Nephron progenitor cell (in vitro differentiated cells): ENCODE data around the gene NAALADL1.

Source experiments
- DNase-seq: peaks from one replicate; pipeline ENCODE4 v3.0.0; 2021
- H3K27ac Mint-ChIP-seq: 2 replicates; pipeline ENCODE4 v1.8.0; 2021; ENCODE audit warnings: mild to moderate bottlenecking, moderate library complexity, mixed read lengths
- H3K27me3 Mint-ChIP-seq: 2 replicates; pipeline ENCODE4 v1.8.0; 2021; ENCODE audit warnings: mild to moderate bottlenecking, low read depth, mixed read lengths; ENCODE audit not compliant: poor library complexity
- H3K36me3 Mint-ChIP-seq: 2 replicates; pipeline ENCODE4 v1.8.0; 2021; ENCODE audit warnings: low read depth, mixed read lengths
- H3K4me1 Mint-ChIP-seq: 2 replicates; pipeline ENCODE4 v1.8.0; 2021; ENCODE audit warnings: mixed read lengths
- H3K4me3 Mint-ChIP-seq: 2 replicates; pipeline ENCODE4 v1.8.0; 2021; ENCODE audit warnings: mild to moderate bottlenecking, moderate library complexity, mixed read lengths
- H3K9me3 Mint-ChIP-seq: 2 replicates; pipeline ENCODE4 v1.8.0; 2021; ENCODE audit warnings: mild to moderate bottlenecking, moderate library complexity, mixed read lengths
- TF ChIP-seq, protein P1 (sequence below): fragments of 200-600 bp; sonication (generic); IDR thresholded peaks from 2 replicates; pipeline ENCODE4 v1.5.0; 2021; ENCODE audit warnings: antibody characterized with exemption

The NAALADL1 gene

DNA sequence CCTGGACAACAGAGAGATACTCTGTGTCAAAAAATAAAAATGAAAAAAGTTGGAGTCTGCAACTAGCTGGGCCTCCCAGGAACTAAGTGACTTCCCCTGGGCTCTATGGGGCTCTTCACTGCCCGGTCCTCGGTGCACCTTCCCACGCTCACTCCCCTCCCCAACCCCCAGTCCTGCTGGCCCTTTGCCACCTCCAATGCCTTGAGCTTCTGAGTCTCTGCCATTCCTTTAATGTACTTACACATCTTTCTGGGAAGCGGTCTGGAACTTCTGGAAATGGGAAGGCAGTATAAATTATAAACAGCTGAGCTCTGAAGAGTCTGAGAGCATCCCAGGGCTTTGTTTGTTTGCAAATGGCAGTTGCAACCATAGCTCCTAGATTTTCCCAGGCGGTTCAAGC, 55.6 kb downstream of the NAALADL1 start:
- DNase-seq: no peak
- Mint-ChIP-seq H3K4me3 (no peak overlapping the region), H3K27me3 (peaks cover 15% of the 10 kb centered on the region), H3K4me1 (peaks cover 9% of the 10 kb centered on the region), H3K9me3 (no peaks in the 10 kb centered on the region), H3K27ac (no peak overlapping the region), H3K36me3 (no peaks in the 10 kb centered on the region)
- TF ChIP-seq, protein P1, sequence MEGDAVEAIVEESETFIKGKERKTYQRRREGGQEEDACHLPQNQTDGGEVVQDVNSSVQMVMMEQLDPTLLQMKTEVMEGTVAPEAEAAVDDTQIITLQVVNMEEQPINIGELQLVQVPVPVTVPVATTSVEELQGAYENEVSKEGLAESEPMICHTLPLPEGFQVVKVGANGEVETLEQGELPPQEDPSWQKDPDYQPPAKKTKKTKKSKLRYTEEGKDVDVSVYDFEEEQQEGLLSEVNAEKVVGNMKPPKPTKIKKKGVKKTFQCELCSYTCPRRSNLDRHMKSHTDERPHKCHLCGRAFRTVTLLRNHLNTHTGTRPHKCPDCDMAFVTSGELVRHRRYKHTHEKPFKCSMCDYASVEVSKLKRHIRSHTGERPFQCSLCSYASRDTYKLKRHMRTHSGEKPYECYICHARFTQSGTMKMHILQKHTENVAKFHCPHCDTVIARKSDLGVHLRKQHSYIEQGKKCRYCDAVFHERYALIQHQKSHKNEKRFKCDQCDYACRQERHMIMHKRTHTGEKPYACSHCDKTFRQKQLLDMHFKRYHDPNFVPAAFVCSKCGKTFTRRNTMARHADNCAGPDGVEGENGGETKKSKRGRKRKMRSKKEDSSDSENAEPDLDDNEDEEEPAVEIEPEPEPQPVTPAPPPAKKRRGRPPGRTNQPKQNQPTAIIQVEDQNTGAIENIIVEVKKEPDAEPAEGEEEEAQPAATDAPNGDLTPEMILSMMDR: no peak

DNA sequence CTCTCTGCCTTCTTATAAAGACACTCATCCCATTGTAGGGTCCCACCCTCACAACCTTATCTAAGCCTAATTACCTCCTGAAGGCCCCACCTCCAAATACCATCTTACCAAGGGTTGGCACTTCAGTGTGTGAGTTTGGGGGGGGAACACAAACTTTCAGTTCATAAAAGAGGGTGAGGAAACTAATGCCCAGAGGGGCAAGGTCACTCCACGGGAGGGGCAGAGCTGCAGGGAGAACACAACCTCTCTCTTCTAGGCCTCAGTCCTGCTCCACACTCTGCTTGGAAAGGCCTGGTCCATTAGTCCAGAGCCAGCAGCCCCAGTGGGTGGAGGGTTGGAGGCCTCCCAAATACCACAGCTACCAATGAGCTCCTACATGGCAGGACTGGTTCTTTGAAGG, 58.9 kb downstream of the NAALADL1 start:
- DNase-seq: no peak
- H3K4me1 Mint-ChIP-seq: peaks cover 24% of the 10 kb centered on the region
- H3K27me3 Mint-ChIP-seq: peaks cover 8% of the 10 kb centered on the region
- H3K36me3 Mint-ChIP-seq: no peaks in the 10 kb centered on the region
- no peak overlapping the region for H3K27ac Mint-ChIP-seq
- no peaks in the 10 kb centered on the region for H3K9me3 Mint-ChIP-seq
- no peak overlapping the region for H3K4me3 Mint-ChIP-seq
- TF ChIP-seq, protein P1: no peak

DNA sequence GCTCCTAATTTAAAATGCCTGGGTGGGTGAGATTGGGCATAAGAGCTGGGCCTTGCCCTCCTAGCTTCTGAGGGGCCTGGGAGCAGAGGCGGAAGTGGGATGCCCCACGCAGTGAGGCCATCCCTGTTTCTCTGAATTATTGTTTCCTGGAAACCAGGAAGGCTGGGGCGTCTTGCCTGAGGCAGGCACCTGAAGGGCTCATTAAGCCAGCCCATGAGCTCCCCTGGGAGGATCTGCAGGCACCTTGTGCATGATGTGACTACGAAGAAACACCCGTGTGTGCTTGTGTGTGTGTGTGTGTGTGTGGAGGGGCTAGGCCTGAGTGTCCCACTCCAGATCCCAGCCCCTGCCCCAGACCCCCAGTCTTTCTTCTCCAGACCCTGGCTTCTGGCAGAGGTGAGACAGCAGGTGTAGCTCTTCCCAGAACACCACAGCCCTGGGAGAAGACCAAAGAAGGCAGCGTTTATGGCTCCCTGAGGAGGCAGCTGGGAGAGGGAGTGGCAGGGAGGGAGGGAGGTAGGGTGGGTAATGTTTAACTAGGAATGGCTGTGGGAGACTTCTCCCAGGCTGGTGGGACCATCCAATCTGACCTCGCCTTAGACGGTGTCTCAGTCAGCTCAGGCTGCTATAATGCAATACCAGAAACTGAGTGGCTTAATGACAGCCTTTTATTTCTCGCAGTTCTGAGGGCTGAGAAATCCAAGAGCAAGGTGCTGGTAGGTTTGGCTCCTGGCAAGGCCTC, 59.5 kb downstream of the NAALADL1 start:
- TF ChIP-seq, protein P1: no peak
- no peak for DNase-seq
- Mint-ChIP-seq H3K4me1 (peaks cover 24% of the 10 kb centered on the region), H3K27ac (no peak overlapping the region), H3K4me3 (no peak overlapping the region), H3K9me3 (no peaks in the 10 kb centered on the region), H3K27me3 (peaks cover 12% of the 10 kb centered on the region), H3K36me3 (no peaks in the 10 kb centered on the region)

DNA sequence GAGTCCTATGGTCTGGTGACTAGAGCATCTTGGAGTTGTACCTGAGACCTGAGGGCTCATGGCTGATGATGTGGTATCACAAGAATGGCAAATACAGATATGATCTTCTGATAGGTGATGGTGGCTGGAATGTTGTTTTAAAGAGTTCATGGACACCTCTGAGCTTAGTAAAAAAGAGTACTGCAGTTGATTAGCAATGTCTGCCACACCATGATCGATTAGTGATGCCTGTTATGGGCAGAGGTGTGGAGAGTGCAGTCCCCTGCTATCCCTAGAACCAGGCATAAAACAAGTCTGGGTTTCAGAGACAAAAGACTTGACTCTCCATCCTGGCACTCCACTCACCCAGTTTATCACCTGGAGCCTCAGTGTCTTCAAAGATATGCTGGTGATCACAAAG, 60.2 kb downstream of the NAALADL1 start:
- Mint-ChIP-seq H3K27me3 (peaks cover 14% of the 10 kb centered on the region), H3K9me3 (no peaks in the 10 kb centered on the region), H3K4me1 (peaks cover 24% of the 10 kb centered on the region), H3K4me3 (no peak overlapping the region), H3K36me3 (no peaks in the 10 kb centered on the region), H3K27ac (no peak overlapping the region)
- TF ChIP-seq, protein P1: no peak
- DNase-seq: no peak

DNA sequence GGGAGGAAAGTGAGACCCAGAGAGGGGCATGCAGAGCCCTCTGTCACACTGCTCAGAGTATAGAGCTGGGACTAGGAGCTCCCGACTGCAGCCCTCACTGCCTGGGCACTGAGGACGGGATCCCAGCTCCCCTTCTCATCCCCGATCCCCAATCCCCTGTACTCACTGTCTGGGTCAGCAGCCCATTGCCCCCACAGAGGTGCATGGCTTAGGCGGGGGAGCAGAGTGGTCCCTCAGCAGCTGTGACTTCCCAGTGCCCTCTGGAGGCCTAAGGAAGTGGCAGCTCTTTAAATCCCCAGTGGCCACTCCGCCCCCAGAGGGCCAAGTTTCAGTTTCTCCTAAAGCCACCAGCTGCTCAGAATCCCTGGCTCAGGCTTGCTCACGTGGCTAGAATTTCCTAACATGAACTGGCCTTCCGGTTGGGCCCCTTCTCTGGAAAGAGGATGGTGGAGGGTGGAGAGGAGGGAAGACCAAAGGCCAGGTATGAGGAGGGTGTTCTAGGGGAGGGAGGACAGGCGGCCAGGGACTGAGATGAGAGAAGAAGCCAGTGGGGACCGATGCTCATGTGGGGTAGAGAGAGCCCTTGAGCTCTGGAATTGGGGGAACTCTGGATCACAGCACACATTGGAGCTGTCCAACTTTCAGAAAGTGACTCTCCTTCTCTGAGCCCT, 61.5 kb downstream of the NAALADL1 start, which contains the start of gene BATF2:
Gene BATF2 (minus strand): TSS at position 262 of the 671 bp plus-strand sequence. CDS start 57 bp downstream, at position 205.
- H3K27ac Mint-ChIP-seq: peak within 1 kb of the TSS; percentile 78
- H3K9me3 Mint-ChIP-seq: no peaks in the 10 kb centered on the region
- TF ChIP-seq, protein P1: no peak
- H3K4me3 Mint-ChIP-seq: peak within 1 kb of the TSS; percentile 52
- no peaks in the 10 kb centered on the region for H3K36me3 Mint-ChIP-seq
- peaks cover 28% of the 10 kb centered on the region for H3K4me1 Mint-ChIP-seq
- peak; percentile 65 for DNase-seq
- H3K27me3 Mint-ChIP-seq: peaks cover 14% of the 10 kb centered on the region
